ENCODE measurements around the gene BCL7C. TPM values are rescaled to one million over a fixed set of nuclear protein-coding genes. Genes with fewer than 3 reads are reported as not detected.
"Not testable (repeated sequence)": the region's sequence is repeated elsewhere in the genome, so short reads cannot be mapped to it uniquely, and the experiment has no call there.

The BCL7C gene
- 41.6 TPM for total RNA-seq

- FAIRE-seq (no peak), DNase-seq (ENCODE audit: low spot score in 2 of 2) (peak; percentile 88)
Observed at GRCh38 chr16:30893744-30894539, at the start of gene BCL7C. TSS of gene BCL7C (minus strand) at chr16:30894077. CDS start at chr16:30893944, 133 bp downstream.

- no peak for FAIRE-seq
- DNase-seq (ENCODE audit: low spot score in 2 of 2), result no peak
Observed at GRCh38 chr16:30942426-30942806, 48.5 kb upstream of the BCL7C start.

- peak; percentile 57 to 83 for DNase-seq (ENCODE audit: low spot score in 2 of 2)
- no peak for FAIRE-seq
Observed at GRCh38 chr16:30941600-30942425, 47.9 kb upstream of the BCL7C start.

- not testable (repeated sequence) for FAIRE-seq; DNase-seq (ENCODE audit: low spot score in 2 of 2)
Observed at GRCh38 chr16:30939571-30939970, 45.7 kb upstream of the BCL7C start.

GRCh38 chr16:30937692-30938091, 43.8 kb upstream of the BCL7C start:
- DNase-seq (ENCODE audit: low spot score in 2 of 2) (no peak), FAIRE-seq (no peak)

GRCh38 chr16:30934827-30935557, 41.1 kb upstream of the BCL7C start:
- FAIRE-seq (no peak), DNase-seq (ENCODE audit: low spot score in 2 of 2) (peak in 1 of 2 donors; percentile 59)

- FAIRE-seq, result no peak
- no peak for DNase-seq (ENCODE audit: low spot score in 2 of 2)
Observed at GRCh38 chr16:30931068-30931650, 37.3 kb upstream of the BCL7C start.

- FAIRE-seq (no peak), DNase-seq (ENCODE audit: low spot score in 2 of 2) (no peak)
Observed at GRCh38 chr16:30930160-30930571, 36.3 kb upstream of the BCL7C start.

- FAIRE-seq (no peak), DNase-seq (ENCODE audit: low spot score in 2 of 2) (no peak)
Observed at GRCh38 chr16:30929167-30929566, 35.3 kb upstream of the BCL7C start.

GRCh38 chr16:30928390-30928789, 34.5 kb upstream of the BCL7C start:
- DNase-seq (ENCODE audit: low spot score in 2 of 2), result no peak
- no peak for FAIRE-seq

- FAIRE-seq (no peak), DNase-seq (ENCODE audit: low spot score in 2 of 2) (peak; percentile 71 to 77)
Observed at GRCh38 chr16:30927789-30928378, 34.0 kb upstream of the BCL7C start.

- DNase-seq (ENCODE audit: low spot score in 2 of 2), result no peak
- no peak for FAIRE-seq
Observed at GRCh38 chr16:30926937-30927788, 33.3 kb upstream of the BCL7C start.

GRCh38 chr16:30925995-30926811, 32.3 kb upstream of the BCL7C start:
- FAIRE-seq (no peak), DNase-seq (ENCODE audit: low spot score in 2 of 2) (no peak)

GRCh38 chr16:30925632-30925987, 31.7 kb upstream of the BCL7C start:
- no peak for FAIRE-seq
- DNase-seq (ENCODE audit: low spot score in 2 of 2), result no peak

GRCh38 chr16:30924913-30925631, 31.2 kb upstream of the BCL7C start:
- no peak for FAIRE-seq

GRCh38 chr16:30924076-30924912, 30.4 kb upstream of the BCL7C start:
- no peak for FAIRE-seq
- DNase-seq (ENCODE audit: low spot score in 2 of 2), result peak in 1 of 2 donors; percentile 42

More at GRCh38 chr16:30924913-30925631, 31.2 kb upstream of the BCL7C start:
- no peak for DNase-seq (ENCODE audit: low spot score in 2 of 2)
